ENCODE measurements around the gene TTLL11. TPM values are rescaled to one million over a fixed set of nuclear protein-coding genes. Genes with fewer than 3 reads are reported as not detected.

The TTLL11 gene
- total RNA-seq, 2 experiments from 2014 or later, result 0.56 to 1.4 TPM

DNA sequence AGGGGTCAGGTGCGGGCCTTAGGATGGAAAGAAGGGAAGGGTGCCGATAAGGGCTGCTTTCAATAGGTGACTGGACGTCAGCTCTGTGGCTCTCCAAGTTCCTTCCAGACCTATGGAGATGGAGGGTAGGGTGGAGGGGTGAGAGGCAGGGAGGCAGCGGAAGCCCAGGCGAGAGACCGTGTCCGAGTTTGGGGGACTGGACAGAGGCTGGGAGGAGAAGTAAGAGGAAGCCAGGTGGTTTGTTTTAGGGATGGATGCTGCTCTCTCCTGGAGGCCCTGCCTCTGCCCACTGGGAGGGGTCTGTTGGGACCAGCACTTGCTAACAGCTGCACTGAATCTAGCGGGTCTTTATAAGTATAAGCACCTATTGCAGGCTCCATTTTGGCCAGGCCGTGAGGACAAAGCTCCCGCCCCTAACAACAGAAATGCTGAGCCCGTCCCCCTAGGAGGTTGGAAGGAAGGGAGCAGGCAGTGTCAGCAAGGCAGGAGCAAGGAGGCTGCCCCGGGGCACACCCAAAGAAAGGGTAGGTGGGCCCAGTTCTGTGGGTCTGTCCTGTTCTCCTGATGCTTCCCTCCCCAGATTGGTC lies 274.2 kb downstream of the TTLL11 start:
- Mint-ChIP-seq H3K27me3 (no peaks in the 10 kb centered on the region), H3K36me3 (ENCODE audit: low read depth) (no peaks in the 10 kb centered on the region), H3K4me3 (no peak overlapping the region), H3K9me3 (no peaks in the 10 kb centered on the region), H3K4me1 (ENCODE audit: low read depth) (peaks cover 5% of the 10 kb centered on the region), H3K27ac (no peak overlapping the region)
- intact Hi-C loops (cut with micrococcal nuclease), result no loop called here
- ChIA-PET CTCF (no interaction called here), POLR2A (no interaction called here)
- no peak for ATAC-seq
- TF ChIP-seq, protein P1, sequence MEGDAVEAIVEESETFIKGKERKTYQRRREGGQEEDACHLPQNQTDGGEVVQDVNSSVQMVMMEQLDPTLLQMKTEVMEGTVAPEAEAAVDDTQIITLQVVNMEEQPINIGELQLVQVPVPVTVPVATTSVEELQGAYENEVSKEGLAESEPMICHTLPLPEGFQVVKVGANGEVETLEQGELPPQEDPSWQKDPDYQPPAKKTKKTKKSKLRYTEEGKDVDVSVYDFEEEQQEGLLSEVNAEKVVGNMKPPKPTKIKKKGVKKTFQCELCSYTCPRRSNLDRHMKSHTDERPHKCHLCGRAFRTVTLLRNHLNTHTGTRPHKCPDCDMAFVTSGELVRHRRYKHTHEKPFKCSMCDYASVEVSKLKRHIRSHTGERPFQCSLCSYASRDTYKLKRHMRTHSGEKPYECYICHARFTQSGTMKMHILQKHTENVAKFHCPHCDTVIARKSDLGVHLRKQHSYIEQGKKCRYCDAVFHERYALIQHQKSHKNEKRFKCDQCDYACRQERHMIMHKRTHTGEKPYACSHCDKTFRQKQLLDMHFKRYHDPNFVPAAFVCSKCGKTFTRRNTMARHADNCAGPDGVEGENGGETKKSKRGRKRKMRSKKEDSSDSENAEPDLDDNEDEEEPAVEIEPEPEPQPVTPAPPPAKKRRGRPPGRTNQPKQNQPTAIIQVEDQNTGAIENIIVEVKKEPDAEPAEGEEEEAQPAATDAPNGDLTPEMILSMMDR (IDR thresholded peaks at IDR 0.05), result no peak
- DNase-seq, result no peak

DNA sequence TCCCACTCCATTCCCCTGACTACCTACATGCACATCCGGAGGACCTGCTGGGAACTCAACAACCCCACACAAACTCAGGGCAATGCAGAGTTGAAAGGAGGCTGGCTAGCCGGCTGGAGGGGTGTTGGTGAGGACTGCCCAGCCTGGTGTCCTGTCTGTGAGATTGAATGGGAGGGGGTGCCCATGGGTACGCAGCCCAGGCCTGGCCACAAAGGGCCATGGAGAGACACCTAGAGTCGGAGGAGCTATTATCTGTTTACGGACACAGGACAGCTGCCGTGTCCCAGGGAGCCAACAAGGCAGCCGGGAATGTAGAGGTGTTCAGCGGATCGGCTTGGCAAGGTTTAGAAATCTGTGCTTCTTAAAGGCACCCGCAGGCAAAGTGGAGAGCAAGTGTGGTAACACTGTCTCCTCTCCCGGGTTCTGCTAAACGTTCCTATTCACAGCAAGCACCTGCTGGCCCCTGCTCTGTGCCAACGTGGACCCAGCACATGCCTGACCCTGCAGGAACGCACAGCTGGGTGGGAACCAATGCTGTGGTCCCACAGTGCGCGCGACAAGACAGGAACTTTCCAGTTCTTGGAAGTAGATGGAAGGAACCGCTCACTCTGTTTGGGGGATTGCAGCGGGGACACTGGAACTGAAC lies 275.0 kb downstream of the TTLL11 start:
- Mint-ChIP-seq H3K4me3 (no peak overlapping the region), H3K27me3 (no peaks in the 10 kb centered on the region), H3K9me3 (no peaks in the 10 kb centered on the region), H3K36me3 (ENCODE audit: low read depth) (no peaks in the 10 kb centered on the region), H3K4me1 (ENCODE audit: low read depth) (peaks cover 5% of the 10 kb centered on the region), H3K27ac (no peak overlapping the region)
- CTCF ChIA-PET, result no interaction called here
- ATAC-seq (no peak), DNase-seq (no peak)
- POLR2A ChIA-PET, result no interaction called here
- TF ChIP-seq, protein P1 (IDR thresholded peaks at IDR 0.05), result no peak
- intact Hi-C loops (cut with micrococcal nuclease), result no loop called here

- ChIA-PET CTCF (no interaction called here), POLR2A (no interaction called here)
- TF ChIP-seq, protein P1 (IDR thresholded peaks at IDR 0.05), result no peak
- H3K36me3 Mint-ChIP-seq (ENCODE audit: low read depth), result no peaks in the 10 kb centered on the region
- intact Hi-C loops (cut with micrococcal nuclease), result no loop called here
- H3K27me3 Mint-ChIP-seq, result no peaks in the 10 kb centered on the region
- peaks cover 5% of the 10 kb centered on the region for H3K4me1 Mint-ChIP-seq (ENCODE audit: low read depth)
- DNase-seq, result no peak
- H3K9me3 Mint-ChIP-seq, result no peaks in the 10 kb centered on the region
- no peak overlapping the region for H3K27ac Mint-ChIP-seq
- no peak overlapping the region for H3K4me3 Mint-ChIP-seq
- ATAC-seq, result no peak
Measured at GRCh38 chr9:121817476-121817875, 275.6 kb downstream of the TTLL11 start.

DNA sequence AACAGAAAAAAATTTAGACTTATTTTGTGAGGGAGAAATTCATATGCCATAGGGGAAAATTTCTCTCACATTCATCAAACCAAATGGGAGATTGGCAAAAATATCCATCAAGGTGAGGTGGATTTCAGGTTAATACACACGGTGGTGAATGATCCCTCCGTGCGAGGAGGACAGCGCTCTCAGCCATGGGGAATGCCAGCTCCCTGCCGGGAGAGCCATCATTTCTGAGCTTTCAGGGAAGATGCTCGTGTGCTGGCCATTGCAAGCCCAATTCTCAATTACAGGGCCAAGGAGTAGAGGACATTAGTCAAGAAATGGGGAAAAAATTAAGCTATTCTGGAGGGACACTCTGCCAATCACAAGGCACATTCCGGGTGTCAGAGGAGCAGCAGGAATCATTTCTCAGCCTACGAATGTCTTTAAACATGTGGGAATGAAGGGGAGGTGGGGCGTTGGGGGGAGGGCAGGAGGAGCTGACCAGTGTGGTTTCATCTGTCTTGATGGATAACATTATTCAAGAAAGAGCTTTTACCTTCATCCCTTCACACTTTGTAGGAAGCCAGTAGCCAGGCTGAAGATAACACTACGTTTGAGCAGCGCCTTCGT lies 276.2 kb downstream of the TTLL11 start:
- ChIA-PET CTCF (no interaction called here), POLR2A (no interaction called here)
- ATAC-seq (no peak), DNase-seq (no peak)
- no peaks in the 10 kb centered on the region for H3K27me3 Mint-ChIP-seq
- H3K4me3 Mint-ChIP-seq, result no peak overlapping the region
- intact Hi-C loops (cut with micrococcal nuclease), result no loop called here
- H3K9me3 Mint-ChIP-seq, result no peaks in the 10 kb centered on the region
- H3K36me3 Mint-ChIP-seq (ENCODE audit: low read depth), result no peaks in the 10 kb centered on the region
- peaks cover under 1% of the 10 kb centered on the region for H3K4me1 Mint-ChIP-seq (ENCODE audit: low read depth)
- no peak overlapping the region for H3K27ac Mint-ChIP-seq
- TF ChIP-seq, protein P1 (IDR thresholded peaks at IDR 0.05), result no peak

DNA sequence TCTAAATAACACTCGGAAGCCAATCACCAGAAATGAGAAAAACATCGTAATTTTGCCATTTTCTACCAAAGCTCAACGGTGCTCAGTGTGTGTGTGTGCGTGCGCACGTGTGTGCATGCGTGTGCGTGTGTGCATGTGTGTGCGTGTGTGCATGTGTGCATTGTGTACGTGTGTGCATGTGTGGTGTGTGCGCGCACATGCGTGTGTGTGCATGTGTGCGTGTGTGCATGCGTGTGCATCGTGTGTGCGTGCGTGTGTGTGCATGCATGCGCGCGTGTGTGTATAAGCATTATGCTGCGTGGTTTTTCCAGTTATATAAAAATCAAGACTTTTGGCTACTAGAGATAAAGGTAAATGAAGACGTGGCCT lies 276.7 kb downstream of the TTLL11 start:
- intact Hi-C loops (cut with micrococcal nuclease), result no loop called here
- Mint-ChIP-seq H3K36me3 (ENCODE audit: low read depth) (no peaks in the 10 kb centered on the region), H3K9me3 (no peaks in the 10 kb centered on the region), H3K4me3 (no peak overlapping the region), H3K27ac (no peak overlapping the region), H3K27me3 (no peaks in the 10 kb centered on the region), H3K4me1 (ENCODE audit: low read depth) (no peaks in the 10 kb centered on the region)
- TF ChIP-seq, protein P1 (IDR thresholded peaks at IDR 0.05), result no peak
- DNase-seq (no peak), ATAC-seq (no peak)
- ChIA-PET CTCF (no interaction called here), POLR2A (no interaction called here)

All from activated CD8-positive, alpha-beta T cell treated with anti-CD3 and anti-CD28 coated beads for 36 hours (primary cell).